Adrenal gland (tissue), 5 donors: ENCODE results near the gene PRKCE.

ENCODE experiments used
- CTCF ChIP-seq, 6 experiments: fragments of 450-650 bp in 4 of 6; fragments of 200-600 bp in 2 of 6; sonication (generic) in 1 of 6; IDR thresholded peaks; 1 replicate in 5 of 6; 2 replicates in 1 of 6; pipeline versions ENCODE4 v1.5.1 to v1.8.0; 2016 to 2021; ENCODE audit warnings: antibody characterized with exemption in 6 of 6, mild to moderate bottlenecking in 2 of 6, moderate library complexity in 1 of 6
- POLR2A ChIP-seq, 2 donors: fragments of 450-650 bp; IDR thresholded peaks; one replicate each; pipeline ENCODE4 v1.6.1; 2017; ENCODE audit warnings: antibody characterized with exemption in 2 of 2, mild to moderate bottlenecking in 2 of 2, moderate library complexity in 1 of 2
- donor health status: DM: no; HTN: no; CAD: no.

- TF ChIP-seq CTCF (IDR thresholded peaks at IDR 0.05) (no peak), POLR2A (IDR thresholded peaks at IDR 0.05) (no peak)
Observed at GRCh38 chr2:45987856-45988255, 336.4 kb downstream of the PRKCE start.
